HT-29 (cell line): ENCODE data around the gene KCNH8. TPM values are rescaled to one million over a fixed set of nuclear protein-coding genes. Genes with fewer than 3 reads are reported as not detected.

Experiments
- DNase-seq: peaks from one replicate; pipeline ENCODE4 v3.0.0-alpha.2; 2015; ENCODE audit warnings: low spot score
- total RNA-seq: library from RNA; depleted of rRNA; stranded (reverse); fragments of >200 nt; shearing (Covaris generic); gene quantifications from 2 replicates; pipeline ENCODE4 v1.2.3, GENCODE V29; 2014

Gene KCNH8
- total RNA-seq, 1 experiment from 2014 or later: 0.03 TPM

- DNase-seq: no peak
These were observed 102.8 kb downstream of the KCNH8 start for GRCh38 chr3:19250959-19251610.

- DNase-seq: no peak
These were observed 105.9 kb downstream of the KCNH8 start for GRCh38 chr3:19254189-19254588.

- no peak for DNase-seq
These were observed 106.6 kb downstream of the KCNH8 start for GRCh38 chr3:19254784-19255338.

GRCh38 chr3:19256313-19256712 is 108.0 kb downstream of the KCNH8 start:
- DNase-seq: no peak

GRCh38 chr3:19263606-19264005 is 115.3 kb downstream of the KCNH8 start:
- DNase-seq: no peak

- no peak for DNase-seq
These were observed 116.1 kb downstream of the KCNH8 start for GRCh38 chr3:19264424-19264823.

GRCh38 chr3:19267040-19267439 is 118.7 kb downstream of the KCNH8 start:
- DNase-seq: no peak

GRCh38 chr3:19270481-19270880 is 122.2 kb downstream of the KCNH8 start:
- no peak for DNase-seq

GRCh38 chr3:19272296-19272695 is 124.0 kb downstream of the KCNH8 start:
- DNase-seq: no peak

GRCh38 chr3:19273091-19273490 is 124.8 kb downstream of the KCNH8 start:
- no peak for DNase-seq

- DNase-seq: no peak
These were observed 126.3 kb downstream of the KCNH8 start for GRCh38 chr3:19274576-19274975.

GRCh38 chr3:19284974-19285373 is 136.7 kb downstream of the KCNH8 start:
- DNase-seq: no peak

GRCh38 chr3:19293295-19293694 is 145.0 kb downstream of the KCNH8 start:
- no peak for DNase-seq

GRCh38 chr3:19295208-19295607 is 146.9 kb downstream of the KCNH8 start:
- no peak for DNase-seq

- DNase-seq: no peak
These were observed 183.6 kb downstream of the KCNH8 start for GRCh38 chr3:19331931-19332330.

- no peak for DNase-seq
These were observed 185.8 kb downstream of the KCNH8 start for GRCh38 chr3:19334120-19334519.

GRCh38 chr3:19338769-19339168 is 190.5 kb downstream of the KCNH8 start:
- no peak for DNase-seq

- no peak for DNase-seq
These were observed 194.1 kb downstream of the KCNH8 start for GRCh38 chr3:19342389-19342788.

- DNase-seq: no peak
These were observed 198.4 kb downstream of the KCNH8 start for GRCh38 chr3:19346759-19347158.

GRCh38 chr3:19347671-19348070 is 199.4 kb downstream of the KCNH8 start:
- DNase-seq: no peak

GRCh38 chr3:19348500-19348899 is 200.2 kb downstream of the KCNH8 start:
- DNase-seq: no peak

GRCh38 chr3:19348941-19349564 is 200.7 kb downstream of the KCNH8 start:
- DNase-seq: peak; percentile 45

- DNase-seq: no peak
These were observed 209.6 kb downstream of the KCNH8 start for GRCh38 chr3:19357947-19358346.
